ENCODE measurements around the gene PHLDA3.

GRCh38 chr1:201455098-201455497, 13.9 kb downstream of the PHLDA3 start:
- TF ChIP-seq POLR2AphosphoS5 (IDR thresholded peaks at IDR 0.05) (no peak), POLR2A (IDR thresholded peaks at IDR 0.05) (no peak)

All from gastroesophageal sphincter (tissue), 2 donors.